Subcutaneous adipose tissue (tissue), 4 donors: ENCODE measurements around the gene ZDHHC13. TPM values are rescaled to one million over a fixed set of nuclear protein-coding genes. Genes with fewer than 3 reads are reported as not detected.

Source experiments
- CTCF ChIP-seq: fragments of 450-650 bp; IDR thresholded peaks from one replicate; pipeline ENCODE4 v1.5.1; 2016; ENCODE audit warnings: low read depth, mild to moderate bottlenecking, control low read depth, antibody characterized with exemption, moderate library complexity
- total RNA-seq, 4 donors: library from RNA; depleted of rRNA; stranded (reverse); fragments of >200 nt; gene quantifications; one replicate each; pipeline ENCODE4 v1.1.0, GENCODE V29; 2016

Gene ZDHHC13
- total RNA-seq, 4 donors from 2014 or later, result 3.2 to 10.2 (median 9.5) TPM

- TF ChIP-seq CTCF, result no peak
Measured at GRCh38 chr11:19116276-19116970, 545 bp upstream of the ZDHHC13 start.

GRCh38 chr11:19117760-19118097, 761 bp downstream of the ZDHHC13 start:
- no peak for TF ChIP-seq CTCF

GRCh38 chr11:19121646-19122045, 4.7 kb downstream of the ZDHHC13 start:
- no peak for TF ChIP-seq CTCF

GRCh38 chr11:19122960-19123615, 6.1 kb downstream of the ZDHHC13 start:
- TF ChIP-seq CTCF, result no peak

GRCh38 chr11:19134004-19134403, 17.0 kb downstream of the ZDHHC13 start:
- TF ChIP-seq CTCF, result no peak

- no peak for TF ChIP-seq CTCF
Measured at GRCh38 chr11:19145319-19145718, 28.4 kb downstream of the ZDHHC13 start.

GRCh38 chr11:19156892-19157291, 39.9 kb downstream of the ZDHHC13 start:
- no peak for TF ChIP-seq CTCF
